K562 (cell line): Measurements from ENCODE around the gene EHD3. TPM values are rescaled to one million over a fixed set of nuclear protein-coding genes. Genes with fewer than 3 reads are reported as not detected.

Source experiments
- ATAC-seq: fragments of 200-7000 bp; cut with Tn5 transposase; 3 replicates; pipeline ENCODE4 v1.9.1; 2020; ENCODE audit warnings: moderate library complexity
- BruUV-seq: library from RNA; stranded (reverse); fragments of 400-500 nt; replicated peaks from 2 replicates; lab custom pipeline; 2021; lab: Mats Ljungman, UMichigan
- CTCF ChIA-PET: fragments of 300-600 bp; formaldehyde crosslinking; extraction: SDS; loops from one replicate; lab custom pipeline; 2021; ENCODE audit warnings: low intra/inter-chr PET ratio; lab: Yijun Ruan, JAX
- POLR2A ChIA-PET: fragments of 300-600, 350-650 bp; sonication (Branson Sonifier 250); formaldehyde crosslinking; extraction: SDS; loops from one replicate; lab custom pipeline; 2021; ENCODE audit warnings: antibody characterized with exemption, inconsistent platforms; lab: Yijun Ruan, JAX
- DNase-seq, 4 experiments: peaks; one replicate each; pipeline versions ENCODE4 v3.0.0 to v3.0.0-alpha.2; 2011 to 2018; ENCODE audit warnings: low spot score in 3 of 4, mixed read lengths in 3 of 4; ENCODE audit errors: extremely low read depth in 1 of 4
- FAIRE-seq: peaks from 2 replicates; lab custom pipeline; 2011; peaks lifted over from hg19 to GRCh38; lab: Jason Lieb, UNC
- H2AFZ ChIP-seq: 2 replicates; pipeline ENCODE4 v1.6.0; 2011; ENCODE audit warnings: low read depth, low read length, control low read depth, inconsistent platforms
- H3K27ac ChIP-seq: fragments of 200-600 bp; 3 replicates; pipeline ENCODE4 v1.8.0; 2011; ENCODE audit warnings: low read depth, mild to moderate bottlenecking, control low read depth, inconsistent platforms, low read length, moderate library complexity, mixed read lengths; ENCODE audit errors: extremely low read depth
- H3K27me3 ChIP-seq, 2 experiments: fragments of 300-600 bp in 1 of 2; 2 replicates in 1 of 2; 3 replicates in 1 of 2; pipeline versions ENCODE4 v1.6.0 to v1.8.0; 2011; ENCODE audit warnings: inconsistent platforms in 2 of 2, low read length in 2 of 2, mild to moderate bottlenecking in 1 of 2, mixed read lengths in 1 of 2, moderate library complexity in 1 of 2; ENCODE audit not compliant: control insufficient read depth in 2 of 2, insufficient read depth in 2 of 2
- H3K36me3 ChIP-seq: fragments of 300-600 bp; 3 replicates; pipeline ENCODE4 v1.8.0; 2011; ENCODE audit warnings: mild to moderate bottlenecking, low read length, inconsistent platforms; ENCODE audit not compliant: control insufficient read depth, insufficient read depth
- H3K4me1 ChIP-seq, 2 experiments: fragments of 200-600 bp in 1 of 2; replicated peaks in 1 of 2; 2 replicates in 1 of 2; 3 replicates in 1 of 2; pipeline versions ENCODE4 v1.5.1 to v1.8.0; 2011; ENCODE audit warnings: inconsistent platforms in 2 of 2, low read length in 2 of 2, mild to moderate bottlenecking in 1 of 2, mixed read lengths in 1 of 2, moderate library complexity in 1 of 2; ENCODE audit not compliant: control insufficient read depth in 2 of 2, insufficient read depth in 2 of 2
- H3K4me2 ChIP-seq: 2 replicates; pipeline ENCODE4 v1.6.1; 2011; ENCODE audit warnings: low read length, control low read depth, inconsistent platforms, mixed read lengths; ENCODE audit not compliant: insufficient read depth
- H3K4me3 ChIP-seq: fragments of 200-600 bp; sonication (generic), shearing (Covaris generic); 2 replicates; pipeline ENCODE4 v1.5.1; 2016; ENCODE audit warnings: control low read depth, inconsistent platforms
- H3K79me2 ChIP-seq: fragments of 200-600 bp; 3 replicates; pipeline ENCODE4 v1.8.0; 2011; ENCODE audit warnings: low read length, inconsistent platforms; ENCODE audit not compliant: control insufficient read depth, insufficient read depth
- H3K9ac ChIP-seq, 2 experiments: 2 replicates each; pipeline versions ENCODE4 v1.6.0 to v1.6.1; 2011; ENCODE audit warnings: low read depth in 2 of 2, low read length in 2 of 2, control low read depth in 1 of 2, inconsistent platforms in 1 of 2, mild to moderate bottlenecking in 1 of 2, mixed read lengths in 1 of 2; ENCODE audit not compliant: insufficient read depth in 1 of 2
- H3K9me1 ChIP-seq: one replicate; pipeline ENCODE4 v1.6.0; 2011; ENCODE audit warnings: inconsistent platforms, mild to moderate bottlenecking, low read length, moderate library complexity; ENCODE audit not compliant: control insufficient read depth, insufficient read depth
- H3K9me3 ChIP-seq: replicated peaks from 2 replicates; pipeline ENCODE4 v1.5.1; 2011; ENCODE audit warnings: low read depth, low read length, inconsistent platforms; ENCODE audit not compliant: control insufficient read depth, insufficient read depth
- H4K20me1 ChIP-seq: replicated peaks from 2 replicates; pipeline ENCODE4 v1.6.1; 2011; ENCODE audit warnings: low read length, inconsistent platforms, mixed read lengths; ENCODE audit not compliant: control insufficient read depth, insufficient read depth
- RBM22 ChIP-seq: fragments of 200-400 bp; formaldehyde crosslinking; IDR thresholded peaks from 2 replicates; pipeline ENCODE4 v1.6.1; 2018; ENCODE audit warnings: low read length, low read depth; ENCODE audit not compliant: poor library complexity, severe bottlenecking
- SLC30A9 ChIP-seq: fragments of 250-450 bp; sonication (Bioruptor Pico); IDR thresholded peaks from 2 replicates; pipeline ENCODE4 v1.8.0; 2022; ENCODE audit warnings: mild to moderate bottlenecking, moderate library complexity
- STAT5B ChIP-seq: fragments of 250-450 bp; sonication (Bioruptor Pico); IDR thresholded peaks from 2 replicates; pipeline ENCODE4 v1.8.0; 2021; ENCODE audit warnings: mild to moderate bottlenecking, inconsistent platforms
- TRIM28 ChIP-seq: fragments of 450-650 bp; IDR thresholded peaks from 2 replicates; pipeline ENCODE4 v1.6.1; 2017
- ZNF24 ChIP-seq: fragments of 450-650 bp; IDR thresholded peaks from 2 replicates; pipeline ENCODE4 v1.6.1; 2016
- ZNF274 ChIP-seq: IDR thresholded peaks from 2 replicates; pipeline ENCODE4 v1.6.1; 2011; ENCODE audit warnings: low read depth, mild to moderate bottlenecking, low read length, moderate library complexity, borderline replicate concordance
- WGBS: fragments of 100-300 bp; shearing (Covaris generic); methylation state at CpG from one replicate; pipeline ENCODE4 v1.1.6; 2016; ENCODE audit warnings: low coverage, mixed read lengths; ENCODE audit not compliant: insufficient coverage; ENCODE audit errors: missing lambda C conversion rate; 5-methylcytosine and 5-hydroxymethylcytosine counted together
- in situ Hi-C: fragments of 300-500 bp; cut with MboI; formaldehyde crosslinking; loops from 4 replicates; pipeline ENCODE4 v1.15.0; 2018; ENCODE audit warnings: inconsistent platforms, mixed read lengths
- intact Hi-C: fragments of 100-400 bp; cut with micrococcal nuclease; formaldehyde crosslinking; loops from 2 replicates; pipeline ENCODE4 v1.14.2; 2022
- polyA plus RNA-seq, 8 experiments: library from polyadenylated mRNA; depleted of rRNA in 4 of 8; stranded (reverse) in 5 of 8; unstranded in 3 of 8; fragments of >200 nt; fragmentation: Nextera tagmentation in 2 of 8; fragmentation: Illumina TruSeq in 1 of 8; extraction: Ambion mirVana in 2 of 8; extraction: Trizol in 1 of 8; gene quantifications; 2 replicates each; pipeline versions ENCODE4 v1.2.1 to v1.2.3, GENCODE V29; 2011 to 2014; ENCODE audit warnings: inconsistent platforms in 1 of 8, missing spikeins in 1 of 8
- total RNA-seq, 7 experiments: library from RNA; depleted of rRNA in 6 of 7; stranded (reverse); fragments of >200 nt in 6 of 7; fragmentation: Illumina TruSeq in 2 of 7; extraction: Trizol in 2 of 7; gene quantifications; 2 replicates each; pipeline versions ENCODE4 v1.2.1 to v1.2.3, GENCODE V29; 2011 to 2021; ENCODE audit warnings: low replicate concordance in 1 of 7
- TF ChIP-seq, protein P1 (sequence below): fragments of 450-650 bp; formaldehyde crosslinking; IDR thresholded peaks from 2 replicates; pipeline ENCODE4 v1.4.0; 2020; ENCODE audit warnings: mild to moderate bottlenecking, moderate library complexity

The EHD3 gene
- total and polyA plus RNA-seq, 9 of the 15 experiments (the other 6 are each of a cell fraction or from before 2014, with no cell fraction given): under 0.01 to 0.04 (median 0.03) TPM; not detected in 3

- TF ChIP-seq, protein P1, sequence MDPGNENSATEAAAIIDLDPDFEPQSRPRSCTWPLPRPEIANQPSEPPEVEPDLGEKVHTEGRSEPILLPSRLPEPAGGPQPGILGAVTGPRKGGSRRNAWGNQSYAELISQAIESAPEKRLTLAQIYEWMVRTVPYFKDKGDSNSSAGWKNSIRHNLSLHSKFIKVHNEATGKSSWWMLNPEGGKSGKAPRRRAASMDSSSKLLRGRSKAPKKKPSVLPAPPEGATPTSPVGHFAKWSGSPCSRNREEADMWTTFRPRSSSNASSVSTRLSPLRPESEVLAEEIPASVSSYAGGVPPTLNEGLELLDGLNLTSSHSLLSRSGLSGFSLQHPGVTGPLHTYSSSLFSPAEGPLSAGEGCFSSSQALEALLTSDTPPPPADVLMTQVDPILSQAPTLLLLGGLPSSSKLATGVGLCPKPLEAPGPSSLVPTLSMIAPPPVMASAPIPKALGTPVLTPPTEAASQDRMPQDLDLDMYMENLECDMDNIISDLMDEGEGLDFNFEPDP: no peak
- TF ChIP-seq RBM22: no peak
- no peak for TF ChIP-seq ZNF24
- no peak for TF ChIP-seq TRIM28
Observed at GRCh38 chr2:31302940-31303563, 69.1 kb downstream of the EHD3 start (continued).

DNA sequence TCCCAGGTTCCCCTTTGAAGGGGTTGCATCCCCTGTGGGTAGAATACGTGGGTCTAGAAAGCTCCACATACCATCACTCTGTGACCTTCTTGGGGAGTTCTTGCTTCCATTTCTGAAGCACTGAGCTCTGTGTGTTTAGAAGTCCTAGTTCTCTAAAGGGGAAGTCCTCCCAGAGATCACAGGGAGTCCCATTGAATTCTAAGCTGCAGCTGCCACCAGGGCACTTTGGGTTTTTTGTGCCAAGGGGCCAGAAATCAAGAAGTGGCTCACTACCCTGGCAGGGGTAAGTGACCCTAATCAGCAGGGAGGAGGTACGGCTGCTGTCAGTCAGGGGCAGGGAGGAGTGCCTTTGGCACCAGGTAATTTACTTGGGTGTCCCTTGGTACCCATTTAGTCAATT, 70.9 kb downstream of the EHD3 start:
- no TSS peak for BruUV-seq
- FAIRE-seq (no peak), ATAC-seq (no peak), DNase-seq (no peak)
- Histone ChIP-seq H3K4me2 (no peak overlapping the region), H3K27me3 (no peaks in the 10 kb centered on the region), H3K36me3 (no peaks in the 10 kb centered on the region), H3K9ac (no peak overlapping the region), H3K4me3 (no peak overlapping the region)
- intact Hi-C loops: no loop called here
- WGBS: 0% methylated on average over 2 of the region's 2 CpGs
- TF ChIP-seq ZNF274: no peak
- TF ChIP-seq STAT5B (CRISPR knock-in tag): no peak
- no peak for TF ChIP-seq SLC30A9 (CRISPR knock-in tag)
- TF ChIP-seq, all 486 proteins: peak for 0
- no peaks in the 10 kb centered on the region for H3K9me3 ChIP-seq
- in situ Hi-C loops: no loop called here
- ChIA-PET CTCF (no interaction called here), POLR2A (interaction anchor here (0.9 to 1.1 kb wide), 2 partner anchors 9 to 18 kb away, joined by 3 read pairs; no protein-coding TSS in a partner anchor)
- H3K9me1 ChIP-seq: no peaks in the 10 kb centered on the region
- no peak overlapping the region for H2AFZ ChIP-seq
- H3K79me2 ChIP-seq: no peaks in the 10 kb centered on the region
- H3K4me1 ChIP-seq: no peaks in the 10 kb centered on the region
- no peaks in the 10 kb centered on the region; the same call in 1 of the 2 replicates for H4K20me1 ChIP-seq
- H3K27ac ChIP-seq: no peak overlapping the region
